ENCODE measurements around the gene RABGGTA. TPM values are rescaled to one million over a fixed set of nuclear protein-coding genes. Genes with fewer than 3 reads are reported as not detected.

The RABGGTA gene
- total and polyA plus RNA-seq, 5 donors from 2014 or later = 25.1 to 78.6 (median 31.9) TPM

- no peak overlapping the region for H3K27ac ChIP-seq (ENCODE audit: insufficient read depth, low read length, poor library complexity, severe bottlenecking)
- peak overlapping the region in 1 of 3 donors; percentile 59 for H3K27ac Mint-ChIP-seq
- no peak overlapping the region for H3K4me3 Mint-ChIP-seq
- H3K36me3 ChIP-seq (ENCODE audit: control insufficient read depth, insufficient read depth, low read length) = peaks cover 1% of the 10 kb centered on the region
- H3K27me3 ChIP-seq (ENCODE audit: control insufficient read depth, insufficient read depth, low read length) = no peaks in the 10 kb centered on the region
- H3K9me3 Mint-ChIP-seq = no peaks in the 10 kb centered on the region
- no peaks in the 10 kb centered on the region for H3K4me1 ChIP-seq (ENCODE audit: control insufficient read depth, insufficient read depth, low read length, poor library complexity, severe bottlenecking)
- peaks cover 0 to 4% (median 0%) of the 10 kb centered on the region in 4 donors for H3K4me1 Mint-ChIP-seq
- peaks cover 19% of the 10 kb centered on the region for H3K36me3 Mint-ChIP-seq
- ATAC-seq (ENCODE audit: low read depth in 2 of 2) = no peak
- no peaks in the 10 kb centered on the region for H3K27me3 Mint-ChIP-seq
- no peak overlapping the region for H3K4me3 ChIP-seq (ENCODE audit: low read depth, low read length)
- H3K9me3 ChIP-seq (ENCODE audit: control insufficient read depth in 2 of 2, low read length in 2 of 2) = no peaks in the 10 kb centered on the region
- no peak for DNase-seq
Observed at GRCh38 chr14:24260026-24260779, 11.2 kb downstream of the RABGGTA start.

GRCh38 chr14:24259282-24260025 lies 11.9 kb downstream of the RABGGTA start:
- no peaks in the 10 kb centered on the region for H3K4me1 ChIP-seq (ENCODE audit: control insufficient read depth, insufficient read depth, low read length, poor library complexity, severe bottlenecking)
- Mint-ChIP-seq H3K27me3 (no peaks in the 10 kb centered on the region), H3K4me1 (peaks cover 0 to 4% (median 0%) of the 10 kb centered on the region in 4 donors), H3K27ac (no peak overlapping the region), H3K36me3 (peaks cover 16% of the 10 kb centered on the region), H3K4me3 (no peak overlapping the region), H3K9me3 (no peaks in the 10 kb centered on the region)
- DNase-seq (no peak), ATAC-seq (ENCODE audit: low read depth in 2 of 2) (no peak)
- H3K36me3 ChIP-seq (ENCODE audit: control insufficient read depth, insufficient read depth, low read length) = peaks cover 4% of the 10 kb centered on the region
- no peak overlapping the region for H3K27ac ChIP-seq (ENCODE audit: insufficient read depth, low read length, poor library complexity, severe bottlenecking)
- no peak overlapping the region for H3K4me3 ChIP-seq (ENCODE audit: low read depth, low read length)
- H3K9me3 ChIP-seq (ENCODE audit: control insufficient read depth in 2 of 2, low read length in 2 of 2) = no peaks in the 10 kb centered on the region
- H3K27me3 ChIP-seq (ENCODE audit: control insufficient read depth, insufficient read depth, low read length) = no peaks in the 10 kb centered on the region

GRCh38 chr14:24258548-24259265 lies 12.7 kb downstream of the RABGGTA start:
- no peaks in the 10 kb centered on the region for H3K4me1 ChIP-seq (ENCODE audit: control insufficient read depth, insufficient read depth, low read length, poor library complexity, severe bottlenecking)
- H3K27me3 Mint-ChIP-seq = no peaks in the 10 kb centered on the region
- no peak overlapping the region for H3K4me3 ChIP-seq (ENCODE audit: low read depth, low read length)
- peaks cover 8% of the 10 kb centered on the region for H3K36me3 ChIP-seq (ENCODE audit: control insufficient read depth, insufficient read depth, low read length)
- no peak for ATAC-seq (ENCODE audit: low read depth in 2 of 2)
- H3K27me3 ChIP-seq (ENCODE audit: control insufficient read depth, insufficient read depth, low read length) = no peaks in the 10 kb centered on the region
- no peaks in the 10 kb centered on the region for H3K9me3 Mint-ChIP-seq
- H3K36me3 Mint-ChIP-seq = peaks cover 24% of the 10 kb centered on the region
- H3K27ac ChIP-seq (ENCODE audit: insufficient read depth, low read length, poor library complexity, severe bottlenecking) = no peak overlapping the region
- H3K4me3 Mint-ChIP-seq = no peak overlapping the region
- H3K4me1 Mint-ChIP-seq = peaks cover 0 to 4% (median 0%) of the 10 kb centered on the region in 4 donors
- peak overlapping the region in 1 of 3 donors; percentile 42 for H3K27ac Mint-ChIP-seq
- no peak for DNase-seq
- H3K9me3 ChIP-seq (ENCODE audit: control insufficient read depth in 2 of 2, low read length in 2 of 2) = no peaks in the 10 kb centered on the region

GRCh38 chr14:24258119-24258518 lies 13.3 kb downstream of the RABGGTA start:
- no peak for DNase-seq
- H3K36me3 ChIP-seq (ENCODE audit: control insufficient read depth, insufficient read depth, low read length) = peaks cover 8% of the 10 kb centered on the region
- no peak overlapping the region for H3K4me3 ChIP-seq (ENCODE audit: low read depth, low read length)
- H3K27ac ChIP-seq (ENCODE audit: insufficient read depth, low read length, poor library complexity, severe bottlenecking) = no peak overlapping the region
- no peak for ATAC-seq (ENCODE audit: low read depth in 2 of 2)
- no peaks in the 10 kb centered on the region for H3K4me1 ChIP-seq (ENCODE audit: control insufficient read depth, insufficient read depth, low read length, poor library complexity, severe bottlenecking)
- Mint-ChIP-seq H3K27me3 (no peaks in the 10 kb centered on the region), H3K36me3 (peaks cover 24% of the 10 kb centered on the region), H3K4me3 (no peak overlapping the region), H3K27ac (no peak overlapping the region), H3K4me1 (peaks cover 0 to 4% (median 0%) of the 10 kb centered on the region in 4 donors), H3K9me3 (no peaks in the 10 kb centered on the region)
- no peaks in the 10 kb centered on the region for H3K27me3 ChIP-seq (ENCODE audit: control insufficient read depth, insufficient read depth, low read length)
- no peaks in the 10 kb centered on the region for H3K9me3 ChIP-seq (ENCODE audit: control insufficient read depth in 2 of 2, low read length in 2 of 2)

GRCh38 chr14:24256960-24257359 lies 14.4 kb downstream of the RABGGTA start:
- Histone ChIP-seq H3K9me3 (ENCODE audit: control insufficient read depth in 2 of 2, low read length in 2 of 2) (no peaks in the 10 kb centered on the region), H3K36me3 (ENCODE audit: control insufficient read depth, insufficient read depth, low read length) (peaks cover 8% of the 10 kb centered on the region), H3K27ac (ENCODE audit: insufficient read depth, low read length, poor library complexity, severe bottlenecking) (no peak overlapping the region), H3K4me3 (ENCODE audit: low read depth, low read length) (no peak overlapping the region), H3K4me1 (ENCODE audit: control insufficient read depth, insufficient read depth, low read length, poor library complexity, severe bottlenecking) (no peaks in the 10 kb centered on the region), H3K27me3 (ENCODE audit: control insufficient read depth, insufficient read depth, low read length) (no peaks in the 10 kb centered on the region)
- no peaks in the 10 kb centered on the region for H3K9me3 Mint-ChIP-seq
- peak overlapping the region in 1 of 3 donors; percentile 51 for H3K27ac Mint-ChIP-seq
- ATAC-seq (ENCODE audit: low read depth in 2 of 2) = no peak
- DNase-seq = no peak
- peaks cover 19% of the 10 kb centered on the region for H3K36me3 Mint-ChIP-seq
- H3K4me1 Mint-ChIP-seq = peaks cover 0 to 4% (median 0%) of the 10 kb centered on the region in 4 donors
- H3K4me3 Mint-ChIP-seq = no peak overlapping the region
- H3K27me3 Mint-ChIP-seq = no peaks in the 10 kb centered on the region

- Histone ChIP-seq H3K27ac (ENCODE audit: insufficient read depth, low read length, poor library complexity, severe bottlenecking) (no peak overlapping the region), H3K4me3 (ENCODE audit: low read depth, low read length) (no peak overlapping the region), H3K9me3 (ENCODE audit: control insufficient read depth in 2 of 2, low read length in 2 of 2) (no peaks in the 10 kb centered on the region), H3K4me1 (ENCODE audit: control insufficient read depth, insufficient read depth, low read length, poor library complexity, severe bottlenecking) (no peaks in the 10 kb centered on the region), H3K36me3 (ENCODE audit: control insufficient read depth, insufficient read depth, low read length) (peaks cover 8% of the 10 kb centered on the region), H3K27me3 (ENCODE audit: control insufficient read depth, insufficient read depth, low read length) (no peaks in the 10 kb centered on the region)
- no peak overlapping the region for H3K27ac Mint-ChIP-seq
- ATAC-seq (ENCODE audit: low read depth in 2 of 2) = no peak
- peaks cover 0 to 4% (median 0%) of the 10 kb centered on the region in 4 donors for H3K4me1 Mint-ChIP-seq
- no peak overlapping the region for H3K4me3 Mint-ChIP-seq
- no peak for DNase-seq
- H3K36me3 Mint-ChIP-seq = peaks cover 18% of the 10 kb centered on the region
- H3K27me3 Mint-ChIP-seq = no peaks in the 10 kb centered on the region
- H3K9me3 Mint-ChIP-seq = no peaks in the 10 kb centered on the region
Observed at GRCh38 chr14:24255931-24256711, 15.3 kb downstream of the RABGGTA start.

- Histone ChIP-seq H3K9me3 (ENCODE audit: control insufficient read depth in 2 of 2, low read length in 2 of 2) (no peaks in the 10 kb centered on the region), H3K27ac (ENCODE audit: insufficient read depth, low read length, poor library complexity, severe bottlenecking) (no peak overlapping the region), H3K27me3 (ENCODE audit: control insufficient read depth, insufficient read depth, low read length) (no peaks in the 10 kb centered on the region), H3K36me3 (ENCODE audit: control insufficient read depth, insufficient read depth, low read length) (peaks cover 10% of the 10 kb centered on the region), H3K4me1 (ENCODE audit: control insufficient read depth, insufficient read depth, low read length, poor library complexity, severe bottlenecking) (no peaks in the 10 kb centered on the region), H3K4me3 (ENCODE audit: low read depth, low read length) (no peak overlapping the region)
- DNase-seq (no peak), ATAC-seq (ENCODE audit: low read depth in 2 of 2) (no peak)
- Mint-ChIP-seq H3K36me3 (peaks cover 17% of the 10 kb centered on the region), H3K27me3 (no peaks in the 10 kb centered on the region), H3K4me3 (no peak overlapping the region), H3K27ac (no peak overlapping the region), H3K9me3 (no peaks in the 10 kb centered on the region), H3K4me1 (peaks cover 0 to 4% (median 2%) of the 10 kb centered on the region in 4 donors)
Observed at GRCh38 chr14:24255438-24255837, 16.0 kb downstream of the RABGGTA start.
